ENCODE measurements around the gene EPB41L4A.

DNA sequence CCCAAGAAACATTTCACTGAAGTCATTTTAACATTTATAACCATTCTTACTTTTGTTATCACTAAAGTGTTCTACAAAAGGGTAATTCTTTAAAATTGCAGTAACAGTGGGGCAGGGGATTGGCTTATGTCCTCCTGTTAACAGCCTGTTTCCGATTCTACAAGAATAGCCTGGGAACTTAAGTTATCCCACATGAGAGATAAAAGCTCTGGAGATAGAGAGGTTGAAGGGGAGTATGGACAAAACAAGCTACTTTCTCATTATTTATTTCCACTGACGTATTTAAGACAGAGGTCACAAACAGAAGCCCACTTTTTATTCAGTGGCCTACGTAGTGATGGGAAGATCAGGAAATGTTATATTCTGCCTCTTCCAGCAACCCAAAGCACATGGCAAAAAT, 98.7 kb downstream of the EPB41L4A start:
- TF ChIP-seq, protein P1, sequence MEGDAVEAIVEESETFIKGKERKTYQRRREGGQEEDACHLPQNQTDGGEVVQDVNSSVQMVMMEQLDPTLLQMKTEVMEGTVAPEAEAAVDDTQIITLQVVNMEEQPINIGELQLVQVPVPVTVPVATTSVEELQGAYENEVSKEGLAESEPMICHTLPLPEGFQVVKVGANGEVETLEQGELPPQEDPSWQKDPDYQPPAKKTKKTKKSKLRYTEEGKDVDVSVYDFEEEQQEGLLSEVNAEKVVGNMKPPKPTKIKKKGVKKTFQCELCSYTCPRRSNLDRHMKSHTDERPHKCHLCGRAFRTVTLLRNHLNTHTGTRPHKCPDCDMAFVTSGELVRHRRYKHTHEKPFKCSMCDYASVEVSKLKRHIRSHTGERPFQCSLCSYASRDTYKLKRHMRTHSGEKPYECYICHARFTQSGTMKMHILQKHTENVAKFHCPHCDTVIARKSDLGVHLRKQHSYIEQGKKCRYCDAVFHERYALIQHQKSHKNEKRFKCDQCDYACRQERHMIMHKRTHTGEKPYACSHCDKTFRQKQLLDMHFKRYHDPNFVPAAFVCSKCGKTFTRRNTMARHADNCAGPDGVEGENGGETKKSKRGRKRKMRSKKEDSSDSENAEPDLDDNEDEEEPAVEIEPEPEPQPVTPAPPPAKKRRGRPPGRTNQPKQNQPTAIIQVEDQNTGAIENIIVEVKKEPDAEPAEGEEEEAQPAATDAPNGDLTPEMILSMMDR (IDR thresholded peaks at IDR 0.05), result no peak
- TF ChIP-seq POLR2A (IDR thresholded peaks at IDR 0.05), result no peak

Data from adrenal gland (tissue), 5 donors.